ENCODE measurements around the gene CTDSPL. TPM values are rescaled to one million over a fixed set of nuclear protein-coding genes. Genes with fewer than 3 reads are reported as not detected.

CTDSPL gene
- total RNA-seq, 1 donor: 10.9 TPM

DNA sequence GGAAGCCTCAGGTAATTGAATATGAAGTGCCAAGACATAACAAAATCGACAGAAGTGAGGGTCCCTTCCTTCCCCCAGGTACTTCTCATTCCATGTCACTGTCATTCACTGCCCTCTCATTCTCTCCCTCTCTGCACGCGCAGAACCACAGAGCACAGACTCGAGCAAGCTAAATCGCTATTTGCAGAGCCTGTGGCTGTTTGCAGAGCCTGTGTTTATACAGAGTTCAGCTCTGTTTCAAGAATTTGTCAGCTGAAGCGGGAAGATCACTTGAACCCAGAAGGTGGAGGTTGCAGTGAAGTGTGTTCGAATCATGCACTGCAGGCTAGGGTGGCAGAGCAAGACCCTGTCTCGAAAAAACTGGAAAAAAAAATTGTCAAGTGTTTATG lies 131.4 kb downstream of the CTDSPL start:
- H3K27me3 ChIP-seq (ENCODE audit: insufficient read depth, low read length): no peaks in the 10 kb centered on the region
- H3K4me1 ChIP-seq (ENCODE audit: insufficient read depth, low read length): peaks cover 55% of the 10 kb centered on the region
- no peak overlapping the region for H3K4me3 ChIP-seq (ENCODE audit: low read length)
- no peaks in the 10 kb centered on the region for H3K9me3 ChIP-seq (ENCODE audit: low read depth, low read length)

DNA sequence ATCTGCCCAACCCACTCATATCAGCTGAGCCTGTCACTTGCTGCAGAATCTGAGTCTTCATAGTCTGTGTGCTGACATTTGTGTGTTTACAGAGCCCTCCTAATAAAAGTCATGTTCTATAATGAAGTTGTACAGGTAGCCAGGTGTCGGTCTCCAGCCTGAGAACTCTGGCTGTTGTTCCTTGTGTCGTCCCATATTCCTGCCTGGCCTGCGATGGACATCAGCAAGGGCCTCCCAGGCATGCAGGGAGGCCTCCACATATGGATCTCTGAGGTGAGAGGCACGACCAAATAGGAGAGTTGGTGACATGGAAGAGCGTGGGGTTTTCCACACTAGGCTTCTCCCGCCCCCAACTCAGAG lies 131.8 kb downstream of the CTDSPL start:
- no peaks in the 10 kb centered on the region for H3K27me3 ChIP-seq (ENCODE audit: insufficient read depth, low read length)
- peak overlapping the region; percentile 69 for H3K4me3 ChIP-seq (ENCODE audit: low read length)
- H3K9me3 ChIP-seq (ENCODE audit: low read depth, low read length): no peaks in the 10 kb centered on the region
- H3K4me1 ChIP-seq (ENCODE audit: insufficient read depth, low read length): peaks cover 55% of the 10 kb centered on the region

DNA sequence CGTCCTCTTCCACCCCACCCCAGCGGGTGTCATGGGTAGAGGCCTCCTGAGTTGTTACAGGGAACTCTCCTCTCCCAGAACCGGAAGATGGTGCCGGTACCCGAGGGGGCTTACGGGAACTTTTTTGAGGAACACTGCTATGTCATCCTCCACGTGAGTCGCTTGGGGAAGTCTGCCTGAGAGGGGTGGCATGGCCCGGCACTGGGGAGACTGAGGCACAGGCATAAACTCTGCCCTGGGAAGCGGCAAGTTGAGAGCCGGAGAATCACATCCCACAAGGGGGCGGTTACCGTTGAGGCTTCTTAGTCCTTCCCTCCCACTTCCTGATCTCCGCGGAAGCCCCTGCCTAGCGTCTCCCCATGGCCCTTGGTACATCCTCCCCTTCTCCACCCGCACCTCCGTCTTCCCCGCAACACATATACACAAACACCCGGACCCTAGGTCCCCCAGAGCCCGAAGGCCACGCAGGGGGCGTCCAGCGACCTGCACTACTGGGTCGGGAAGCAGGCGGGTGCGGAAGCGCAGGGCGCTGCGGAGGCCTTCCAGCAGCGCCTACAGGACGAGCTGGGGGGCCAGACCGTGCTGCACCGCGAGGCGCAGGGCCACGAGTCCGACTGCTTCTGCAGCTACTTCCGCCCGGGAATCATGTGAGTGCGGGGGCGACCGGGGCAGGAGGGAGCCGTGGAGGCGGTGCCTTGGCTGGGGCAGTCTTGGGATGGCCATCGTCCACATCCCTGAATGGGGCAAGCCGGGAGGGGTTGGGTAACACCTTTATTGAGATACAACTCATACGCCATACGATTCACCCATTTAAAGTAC lies 132.3 kb downstream of the CTDSPL start:
- no peaks in the 10 kb centered on the region for H3K27me3 ChIP-seq (ENCODE audit: insufficient read depth, low read length)
- H3K9me3 ChIP-seq (ENCODE audit: low read depth, low read length): no peaks in the 10 kb centered on the region
- H3K4me1 ChIP-seq (ENCODE audit: insufficient read depth, low read length): peaks cover 53% of the 10 kb centered on the region
- H3K4me3 ChIP-seq (ENCODE audit: low read length): peak overlapping the region; percentile 69

DNA sequence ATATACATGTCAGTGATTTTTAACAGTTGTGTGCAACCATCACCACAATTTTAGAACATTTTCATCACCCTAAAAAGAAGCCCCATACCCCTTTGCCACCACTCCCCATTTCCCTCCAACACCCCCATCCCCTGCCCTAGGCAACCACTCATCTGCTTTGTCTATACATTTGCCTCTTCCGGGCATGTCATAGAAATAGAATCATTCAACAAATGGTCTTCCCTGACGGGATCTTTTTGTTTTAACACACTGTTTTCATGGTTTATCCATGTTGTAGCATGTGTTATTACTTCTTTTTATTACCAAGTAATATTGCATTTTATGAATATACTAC lies 132.9 kb downstream of the CTDSPL start:
- H3K27me3 ChIP-seq (ENCODE audit: insufficient read depth, low read length): no peaks in the 10 kb centered on the region
- no peaks in the 10 kb centered on the region for H3K9me3 ChIP-seq (ENCODE audit: low read depth, low read length)
- peaks cover 54% of the 10 kb centered on the region for H3K4me1 ChIP-seq (ENCODE audit: insufficient read depth, low read length)
- peak overlapping the region; percentile 69 for H3K4me3 ChIP-seq (ENCODE audit: low read length)

DNA sequence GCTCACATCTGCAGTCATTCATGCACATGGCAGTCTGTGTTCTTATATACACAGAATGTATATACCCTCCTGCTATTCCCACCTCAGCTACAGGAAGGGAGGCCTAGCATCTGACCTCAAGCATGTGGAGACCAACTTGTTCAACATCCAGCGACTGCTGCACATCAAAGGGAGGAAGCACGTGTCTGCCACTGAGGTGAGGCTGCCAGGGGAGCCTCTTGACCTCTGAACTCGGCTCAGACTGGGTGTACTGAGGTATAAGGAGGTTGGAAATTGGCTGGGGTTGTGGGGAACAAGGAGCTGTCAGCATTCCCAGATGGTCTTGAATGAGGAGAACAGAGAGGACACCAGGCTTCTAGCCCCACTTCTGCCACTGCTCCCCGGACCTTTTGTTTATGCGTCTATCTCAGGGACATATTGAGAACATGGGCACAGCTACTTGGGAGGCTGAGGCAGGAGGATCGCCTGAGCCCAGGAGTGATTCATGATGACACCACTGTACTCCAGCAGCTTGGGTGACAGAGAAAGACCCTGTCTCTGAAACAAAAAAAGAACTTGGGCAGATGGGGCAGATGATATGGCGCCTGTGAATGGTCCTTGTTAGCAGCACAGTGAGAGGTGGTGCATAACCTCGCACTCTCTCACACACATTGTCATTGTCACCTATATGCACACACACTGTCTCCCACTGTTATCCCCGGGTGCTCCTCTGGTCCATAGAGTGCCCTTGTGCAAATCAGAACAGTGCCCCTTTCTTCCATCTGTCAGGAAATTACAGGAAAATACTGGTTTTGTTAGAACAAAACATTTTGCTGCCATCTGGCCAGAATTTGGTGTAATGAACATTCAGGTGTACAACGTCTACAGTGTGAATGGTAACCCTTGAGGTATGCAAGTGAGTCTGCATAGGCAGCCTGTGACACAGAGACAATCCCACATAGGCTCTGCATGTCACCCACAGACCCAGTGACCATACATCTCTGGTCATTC lies 134.3 kb downstream of the CTDSPL start:
- no peaks in the 10 kb centered on the region for H3K9me3 ChIP-seq (ENCODE audit: low read depth, low read length)
- no peaks in the 10 kb centered on the region for H3K27me3 ChIP-seq (ENCODE audit: insufficient read depth, low read length)
- H3K4me1 ChIP-seq (ENCODE audit: insufficient read depth, low read length): peaks cover 54% of the 10 kb centered on the region
- no peak overlapping the region for H3K4me3 ChIP-seq (ENCODE audit: low read length)

DNA sequence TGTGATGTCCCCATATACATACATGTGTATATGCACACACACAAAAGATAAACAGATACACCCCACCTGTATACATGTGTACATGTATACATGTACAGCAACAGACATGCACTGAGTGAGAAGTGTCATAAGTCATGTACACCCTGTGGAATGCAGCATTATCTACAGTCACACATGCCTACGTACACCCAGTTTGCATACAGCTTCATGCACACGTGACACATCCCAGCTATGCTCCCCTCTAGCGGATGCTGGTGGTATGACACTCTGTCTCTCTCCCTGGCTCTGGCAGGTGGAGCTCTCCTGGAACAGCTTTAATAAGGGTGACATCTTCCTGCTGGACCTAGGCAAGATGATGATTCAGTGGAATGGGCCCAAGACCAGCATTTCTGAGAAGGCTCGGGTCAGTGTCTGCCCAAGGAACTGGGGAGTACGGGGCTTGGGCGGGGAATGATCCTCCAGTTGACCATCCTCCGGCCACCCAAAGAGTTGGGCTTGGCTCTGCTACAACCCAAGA lies 135.2 kb downstream of the CTDSPL start:
- Histone ChIP-seq H3K9me3 (ENCODE audit: low read depth, low read length) (no peaks in the 10 kb centered on the region), H3K4me1 (ENCODE audit: insufficient read depth, low read length) (peaks cover 54% of the 10 kb centered on the region)

DNA sequence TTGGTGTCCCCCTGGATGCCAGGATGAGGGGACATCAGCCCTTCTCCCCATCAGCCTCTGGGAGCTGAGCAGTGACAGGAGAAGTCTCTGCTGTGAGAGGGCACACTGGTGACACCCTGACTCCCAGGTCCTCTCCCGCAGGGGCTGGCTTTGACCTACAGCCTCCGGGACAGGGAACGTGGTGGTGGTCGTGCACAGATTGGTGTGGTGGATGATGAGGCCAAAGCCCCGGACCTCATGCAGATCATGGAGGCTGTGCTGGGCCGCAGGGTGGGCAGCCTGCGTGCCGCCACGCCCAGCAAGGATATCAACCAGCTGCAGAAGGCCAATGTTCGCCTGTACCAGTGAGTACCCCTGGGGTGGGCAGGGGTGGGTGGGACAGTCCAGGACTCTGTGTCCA lies 135.7 kb downstream of the CTDSPL start:
- no peaks in the 10 kb centered on the region for H3K27me3 ChIP-seq (ENCODE audit: insufficient read depth, low read length)
- peaks cover 54% of the 10 kb centered on the region for H3K4me1 ChIP-seq (ENCODE audit: insufficient read depth, low read length)
- H3K9me3 ChIP-seq (ENCODE audit: low read depth, low read length): no peaks in the 10 kb centered on the region
- H3K4me3 ChIP-seq (ENCODE audit: low read length): no peak overlapping the region

More for the DNA sequence above, 135.2 kb downstream of the CTDSPL start:
- H3K4me3 ChIP-seq (ENCODE audit: low read length): no peak overlapping the region
- H3K27me3 ChIP-seq (ENCODE audit: insufficient read depth, low read length): no peaks in the 10 kb centered on the region

DNA sequence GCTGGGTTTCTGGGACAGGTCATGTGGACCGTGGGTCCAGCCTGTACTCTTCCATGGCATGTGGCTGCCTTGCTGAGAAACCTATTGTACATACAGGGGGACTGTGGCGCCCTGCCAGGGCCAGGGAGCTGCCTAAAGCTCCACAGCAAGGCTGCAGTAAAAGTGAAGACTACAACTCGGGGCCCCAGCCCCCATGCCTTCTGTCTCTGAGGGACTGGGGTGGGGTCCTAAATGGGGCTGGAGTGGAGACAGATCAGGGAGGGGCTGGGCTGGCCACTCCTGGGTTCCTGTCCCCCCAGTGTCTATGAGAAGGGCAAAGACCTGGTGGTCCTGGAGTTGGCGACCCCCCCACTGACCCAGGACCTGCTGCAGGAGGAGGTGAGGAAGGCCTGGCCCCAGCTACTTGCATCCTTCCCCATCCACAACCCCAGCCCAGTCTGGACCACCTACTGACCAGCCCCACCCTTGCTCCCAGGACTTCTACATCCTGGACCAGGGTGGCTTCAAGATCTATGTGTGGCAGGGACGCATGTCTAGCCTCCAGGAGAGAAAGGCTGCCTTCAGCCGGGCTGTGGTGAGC lies 136.2 kb downstream of the CTDSPL start:
- no peak overlapping the region for H3K4me3 ChIP-seq (ENCODE audit: low read length)
- peaks cover 54% of the 10 kb centered on the region for H3K4me1 ChIP-seq (ENCODE audit: insufficient read depth, low read length)
- H3K27me3 ChIP-seq (ENCODE audit: insufficient read depth, low read length): no peaks in the 10 kb centered on the region
- H3K9me3 ChIP-seq (ENCODE audit: low read depth, low read length): no peaks in the 10 kb centered on the region

DNA sequence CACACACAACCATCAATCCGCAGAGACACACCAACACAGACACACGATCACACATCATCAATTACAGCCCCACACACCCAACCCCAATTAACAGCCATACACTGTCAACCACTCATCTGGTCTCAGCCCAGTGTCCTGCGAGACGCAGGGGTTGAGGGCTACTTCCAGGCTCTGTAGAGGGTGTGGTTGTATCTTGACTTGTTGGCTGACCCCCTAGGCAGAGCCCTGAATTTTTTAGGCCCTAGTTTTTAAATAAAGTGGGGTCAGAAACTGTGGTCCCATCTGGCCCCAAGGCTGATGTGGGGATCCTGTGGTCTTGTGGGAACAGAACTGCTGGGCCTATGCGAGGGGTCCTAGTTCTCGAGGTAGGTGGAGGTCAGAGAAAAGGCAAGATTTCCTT lies 138.2 kb downstream of the CTDSPL start:
- H3K9me3 ChIP-seq (ENCODE audit: low read depth, low read length): no peaks in the 10 kb centered on the region
- H3K4me1 ChIP-seq (ENCODE audit: insufficient read depth, low read length): peaks cover 43% of the 10 kb centered on the region
- H3K27me3 ChIP-seq (ENCODE audit: insufficient read depth, low read length): no peaks in the 10 kb centered on the region
- H3K4me3 ChIP-seq (ENCODE audit: low read length): no peak overlapping the region

DNA sequence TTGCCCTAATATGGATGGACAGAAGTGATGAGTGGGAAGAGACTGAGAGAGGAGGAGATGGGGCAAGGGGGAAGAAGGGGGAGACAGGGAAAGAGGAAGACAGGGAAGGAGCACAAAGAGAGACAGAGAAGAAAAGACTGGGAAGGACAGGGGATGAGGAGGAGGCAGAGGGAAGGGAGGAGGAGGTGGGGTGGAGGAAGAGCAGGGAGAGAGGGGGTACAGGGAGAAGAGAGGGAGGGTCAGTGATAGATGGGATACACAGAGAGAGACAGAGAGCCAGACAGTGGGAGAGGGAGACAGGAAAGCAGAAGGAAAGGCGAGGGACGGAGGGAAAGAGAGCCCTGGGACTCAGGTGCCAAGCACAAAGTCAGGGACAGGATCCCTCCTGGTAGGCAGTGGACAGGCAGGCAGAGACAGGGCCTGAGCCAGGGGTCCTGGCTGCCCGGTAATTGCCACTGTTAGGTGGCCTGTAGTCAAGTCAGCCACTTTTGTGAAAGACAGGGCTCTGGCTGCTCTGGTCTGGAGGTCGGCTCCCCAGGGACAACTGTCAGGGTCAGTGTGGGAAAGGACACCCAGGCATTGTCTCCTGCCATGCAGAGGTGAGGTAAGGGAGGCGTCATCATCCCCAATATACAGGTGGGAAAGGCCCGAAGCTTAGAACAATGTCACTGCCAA lies 138.7 kb downstream of the CTDSPL start:
- Histone ChIP-seq H3K9me3 (ENCODE audit: low read depth, low read length) (no peaks in the 10 kb centered on the region), H3K27me3 (ENCODE audit: insufficient read depth, low read length) (no peaks in the 10 kb centered on the region), H3K4me3 (ENCODE audit: low read length) (no peak overlapping the region), H3K4me1 (ENCODE audit: insufficient read depth, low read length) (peaks cover 40% of the 10 kb centered on the region)

DNA sequence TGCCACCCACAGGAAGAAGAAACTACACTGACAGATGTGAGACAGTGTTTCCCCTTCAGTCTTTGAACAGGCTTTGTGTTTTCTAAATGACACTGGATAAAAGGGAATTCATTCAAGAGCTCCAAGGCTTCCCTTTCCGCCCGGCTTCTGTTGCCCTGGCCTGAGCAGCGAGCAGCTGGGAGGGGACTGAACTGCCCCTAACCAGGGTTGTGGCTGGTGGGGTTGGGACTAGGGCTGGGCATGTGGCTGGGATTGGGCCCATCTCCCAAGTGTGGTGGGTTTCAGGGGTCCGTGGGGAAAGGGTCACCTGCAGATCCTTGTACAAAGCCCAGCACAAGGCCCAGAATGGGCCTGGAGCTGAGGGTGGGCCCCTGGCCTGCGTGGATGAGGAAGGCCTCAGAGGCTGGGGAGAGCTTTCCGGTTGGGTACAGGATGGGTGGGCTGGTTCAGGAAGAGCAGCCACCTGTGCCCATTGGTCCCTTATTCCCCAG lies 139.3 kb downstream of the CTDSPL start:
- no peaks in the 10 kb centered on the region for H3K9me3 ChIP-seq (ENCODE audit: low read depth, low read length)
- H3K27me3 ChIP-seq (ENCODE audit: insufficient read depth, low read length): no peaks in the 10 kb centered on the region
- no peak overlapping the region for H3K4me3 ChIP-seq (ENCODE audit: low read length)
- H3K4me1 ChIP-seq (ENCODE audit: insufficient read depth, low read length): peaks cover 34% of the 10 kb centered on the region

DNA sequence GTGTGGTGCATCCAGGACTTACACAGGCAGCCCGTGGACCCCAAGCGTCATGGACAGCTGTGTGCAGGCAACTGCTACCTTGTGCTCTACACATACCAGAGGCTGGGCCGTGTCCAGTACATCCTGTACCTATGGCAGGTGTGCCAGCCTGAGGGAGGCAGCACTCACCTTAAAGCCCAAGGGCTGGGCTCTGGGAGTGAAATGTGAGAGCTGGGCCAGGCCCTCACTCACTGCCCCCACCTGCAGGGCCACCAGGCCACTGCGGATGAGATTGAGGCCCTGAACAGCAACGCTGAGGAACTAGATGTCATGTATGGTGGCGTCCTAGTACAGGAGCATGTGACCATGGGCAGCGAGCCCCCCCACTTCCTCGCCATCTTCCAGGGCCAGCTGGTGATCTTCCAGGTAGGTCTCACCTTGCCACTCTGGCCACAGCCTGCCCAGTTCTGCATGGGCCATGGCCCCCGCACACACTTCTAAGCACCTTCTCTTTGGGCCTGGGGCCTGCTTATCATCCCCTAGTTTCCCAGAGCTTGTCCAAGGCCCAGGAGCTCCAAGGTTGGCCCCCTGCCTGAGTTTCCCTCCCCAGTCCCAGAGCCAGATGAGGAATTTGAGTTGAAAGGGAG lies 139.9 kb downstream of the CTDSPL start:
- Histone ChIP-seq H3K4me3 (ENCODE audit: low read length) (no peak overlapping the region), H3K9me3 (ENCODE audit: low read depth, low read length) (no peaks in the 10 kb centered on the region), H3K4me1 (ENCODE audit: insufficient read depth, low read length) (peaks cover 28% of the 10 kb centered on the region), H3K27me3 (ENCODE audit: insufficient read depth, low read length) (no peaks in the 10 kb centered on the region)

DNA sequence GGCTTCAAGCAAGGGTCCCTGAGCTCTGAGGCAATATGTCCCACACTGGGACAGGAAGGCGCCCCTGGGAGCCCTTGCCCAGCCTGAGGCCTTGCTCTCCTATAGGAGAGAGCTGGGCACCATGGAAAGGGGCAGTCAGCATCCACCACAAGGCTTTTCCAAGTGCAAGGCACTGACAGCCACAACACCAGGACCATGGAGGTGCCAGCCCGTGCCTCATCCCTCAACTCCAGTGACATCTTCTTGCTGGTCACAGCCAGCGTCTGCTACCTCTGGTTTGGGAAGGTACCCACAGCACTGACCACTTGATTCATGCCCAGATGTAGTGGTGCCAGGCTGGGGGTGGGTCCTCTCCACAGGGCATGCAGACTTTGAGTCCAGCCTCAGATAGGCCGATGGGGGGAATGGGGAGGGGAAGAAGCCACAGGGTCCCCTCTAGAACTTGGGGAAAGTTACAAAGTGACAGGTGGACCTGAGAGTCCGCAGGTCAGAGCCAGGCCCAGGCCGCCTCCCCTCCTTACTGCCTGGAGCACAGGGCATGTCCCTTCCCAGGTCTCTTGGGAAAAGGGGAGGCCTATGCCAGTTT lies 140.7 kb downstream of the CTDSPL start:
- Histone ChIP-seq H3K4me3 (ENCODE audit: low read length) (no peak overlapping the region), H3K9me3 (ENCODE audit: low read depth, low read length) (no peaks in the 10 kb centered on the region), H3K4me1 (ENCODE audit: insufficient read depth, low read length) (peaks cover 21% of the 10 kb centered on the region), H3K27me3 (ENCODE audit: insufficient read depth, low read length) (no peaks in the 10 kb centered on the region)

DNA sequence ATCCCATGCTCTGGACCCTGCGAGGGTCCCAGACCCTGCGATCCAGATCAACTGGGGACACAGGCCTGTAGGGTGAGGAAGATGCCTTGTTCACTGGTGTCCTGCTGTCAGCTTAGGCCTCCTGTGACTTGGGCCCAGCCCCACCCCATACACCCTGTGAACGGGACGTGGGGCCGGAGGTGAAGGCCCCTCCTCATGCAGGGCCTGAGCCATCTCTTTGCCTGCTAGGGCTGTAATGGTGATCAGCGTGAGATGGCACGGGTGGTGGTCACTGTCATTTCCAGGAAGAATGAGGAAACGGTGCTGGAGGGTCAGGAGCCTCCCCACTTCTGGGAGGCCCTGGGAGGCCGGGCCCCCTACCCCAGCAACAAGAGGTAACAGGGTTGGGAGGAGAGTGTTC lies 141.3 kb downstream of the CTDSPL start:
- Histone ChIP-seq H3K9me3 (ENCODE audit: low read depth, low read length) (no peaks in the 10 kb centered on the region), H3K4me1 (ENCODE audit: insufficient read depth, low read length) (peaks cover 15% of the 10 kb centered on the region)

More for the DNA sequence above, 141.3 kb downstream of the CTDSPL start:
- no peak overlapping the region for H3K4me3 ChIP-seq (ENCODE audit: low read length)
- H3K27me3 ChIP-seq (ENCODE audit: insufficient read depth, low read length): no peaks in the 10 kb centered on the region

Measured in mononuclear cell (primary cell).